H9 (cell line): ENCODE results near the gene LRFN3. TPM values are rescaled to one million over a fixed set of nuclear protein-coding genes. Genes with fewer than 3 reads are reported as not detected.

Source experiments
- DNase-seq: peaks from one replicate; pipeline ENCODE4 v3.0.0-alpha.2; 2017
- H2AFZ ChIP-seq: one replicate; pipeline ENCODE4 v1.6.1; 2013; ENCODE audit warnings: mild to moderate bottlenecking, low read length, control low read depth, moderate library complexity
- H2AK5ac ChIP-seq: 2 replicates; pipeline ENCODE4 v1.6.1; 2013; ENCODE audit warnings: low read length, control low read depth, mixed read lengths; ENCODE audit not compliant: insufficient read length
- H2BK120ac ChIP-seq: one replicate; pipeline ENCODE4 v1.6.1; 2013; ENCODE audit warnings: low read depth, mild to moderate bottlenecking, low read length, control low read depth, inconsistent platforms; ENCODE audit not compliant: poor library complexity, severe bottlenecking
- H2BK12ac ChIP-seq: 2 replicates; pipeline ENCODE4 v1.6.1; 2013; ENCODE audit warnings: low read length, control low read depth, mixed read lengths, low read depth; ENCODE audit not compliant: insufficient read length
- H2BK15ac ChIP-seq: 2 replicates; pipeline ENCODE4 v1.6.1; 2013; ENCODE audit warnings: low read depth, low read length, control low read depth
- H2BK20ac ChIP-seq: one replicate; pipeline ENCODE4 v1.6.1; 2013; ENCODE audit warnings: low read depth, mild to moderate bottlenecking, low read length, control low read depth, inconsistent platforms; ENCODE audit not compliant: poor library complexity, severe bottlenecking
- H2BK5ac ChIP-seq: 2 replicates; pipeline ENCODE4 v1.6.1; 2013; ENCODE audit warnings: low read length, control low read depth, mixed read lengths; ENCODE audit not compliant: insufficient read length
- H3K14ac ChIP-seq: 2 replicates; pipeline ENCODE4 v1.6.1; 2013; ENCODE audit warnings: low read length, control low read depth; ENCODE audit not compliant: insufficient read depth
- H3K18ac ChIP-seq: 2 replicates; pipeline ENCODE4 v1.6.1; 2013; ENCODE audit warnings: low read depth, mild to moderate bottlenecking, mixed read lengths, low read length, control low read depth; ENCODE audit not compliant: insufficient read length
- H3K23ac ChIP-seq: 2 replicates; pipeline ENCODE4 v1.6.1; 2013; ENCODE audit warnings: low read length, control low read depth, mixed read lengths, low read depth; ENCODE audit not compliant: insufficient read length
- H3K23me2 ChIP-seq: 2 replicates; pipeline ENCODE4 v1.6.1; 2013; ENCODE audit warnings: low read depth, mild to moderate bottlenecking, mixed read lengths, low read length, control low read depth; ENCODE audit not compliant: insufficient read length, poor library complexity, severe bottlenecking
- H3K27ac ChIP-seq: 2 replicates; pipeline ENCODE4 v1.5.1; 2013; ENCODE audit warnings: low read length, control low read depth, mixed read lengths, low read depth; ENCODE audit not compliant: insufficient read length
- H3K27me3 ChIP-seq: 2 replicates; pipeline ENCODE4 v1.6.1; 2013; ENCODE audit warnings: low read length, control low read depth, inconsistent platforms; ENCODE audit not compliant: insufficient read depth
- H3K4ac ChIP-seq: 2 replicates; pipeline ENCODE4 v1.6.1; 2013; ENCODE audit warnings: low read depth, mild to moderate bottlenecking, control low read depth, inconsistent platforms, low read length, moderate library complexity
- H3K4me1 ChIP-seq: 2 replicates; pipeline ENCODE4 v1.6.1; 2013; ENCODE audit warnings: low read length, control low read depth, inconsistent platforms; ENCODE audit not compliant: insufficient read depth
- H3K4me2 ChIP-seq: 2 replicates; pipeline ENCODE4 v1.6.1; 2013; ENCODE audit warnings: low read length, control low read depth, mixed read lengths; ENCODE audit not compliant: insufficient read length, insufficient read depth
- H3K56ac ChIP-seq: 2 replicates; pipeline ENCODE4 v1.6.1; 2013; ENCODE audit warnings: low read depth, mild to moderate bottlenecking, mixed read lengths, low read length, control low read depth; ENCODE audit not compliant: insufficient read length
- H3K79me1 ChIP-seq: 2 replicates; pipeline ENCODE4 v1.6.1; 2013; ENCODE audit warnings: low read depth, mild to moderate bottlenecking, moderate library complexity, low read length, control low read depth, inconsistent platforms; ENCODE audit not compliant: insufficient read depth, poor library complexity, severe bottlenecking
- H3K79me2 ChIP-seq: 2 replicates; pipeline ENCODE4 v1.6.1; 2013; ENCODE audit warnings: low read length, control low read depth, inconsistent platforms; ENCODE audit not compliant: insufficient read depth
- H3K9ac ChIP-seq: 2 replicates; pipeline ENCODE4 v1.6.1; 2013; ENCODE audit warnings: low read length, control low read depth, mixed read lengths; ENCODE audit not compliant: insufficient read length; ENCODE audit errors: extremely low read depth
- H3K9me3 ChIP-seq: one replicate; pipeline ENCODE4 v1.6.1; 2013; ENCODE audit warnings: low read depth, low read length, inconsistent platforms; ENCODE audit not compliant: control insufficient read depth
- H3T11ph ChIP-seq: one replicate; pipeline ENCODE4 v1.6.1; 2013; ENCODE audit warnings: mild to moderate bottlenecking, low read length, control low read depth, inconsistent platforms
- H4K20me1 ChIP-seq: one replicate; pipeline ENCODE4 v1.6.1; 2013; ENCODE audit not compliant: control insufficient read depth, insufficient read length, insufficient read depth
- H4K5ac ChIP-seq: 2 replicates; pipeline ENCODE4 v1.6.1; 2013; ENCODE audit warnings: low read depth, mild to moderate bottlenecking, mixed read lengths, low read length, control low read depth; ENCODE audit not compliant: insufficient read length
- H4K8ac ChIP-seq: replicated peaks from 2 replicates; pipeline ENCODE4 v1.6.1; 2013; ENCODE audit warnings: low read length, control low read depth, mixed read lengths, low read depth; ENCODE audit not compliant: insufficient read length
- H4K91ac ChIP-seq: 2 replicates; pipeline ENCODE4 v1.6.1; 2013; ENCODE audit warnings: low read depth, mild to moderate bottlenecking, moderate library complexity, mixed read lengths, low read length, control low read depth; ENCODE audit not compliant: insufficient read length
- H3K27ac Mint-ChIP-seq, 3 experiments: 2 replicates in 2 of 3; 3 replicates in 1 of 3; pipeline ENCODE4 v1.8.0; 2020 to 2021; ENCODE audit warnings: mixed read lengths in 3 of 3, mild to moderate bottlenecking in 1 of 3, moderate library complexity in 1 of 3
- H3K27me3 Mint-ChIP-seq: 2 replicates; pipeline ENCODE4 v1.8.0; 2021; ENCODE audit warnings: low read depth, mild to moderate bottlenecking, moderate library complexity, mixed read lengths
- H3K36me3 Mint-ChIP-seq, 3 experiments: 2 replicates in 2 of 3; 3 replicates in 1 of 3; pipeline ENCODE4 v1.8.0; 2020 to 2021; ENCODE audit warnings: low read depth in 3 of 3, mixed read lengths in 3 of 3; ENCODE audit not compliant: insufficient read depth in 1 of 3
- H3K4me1 Mint-ChIP-seq, 2 experiments: 2 replicates each; pipeline ENCODE4 v1.8.0; 2020; ENCODE audit warnings: mixed read lengths in 2 of 2
- H3K4me3 Mint-ChIP-seq, 2 experiments: 2 replicates in 1 of 2; 3 replicates in 1 of 2; pipeline ENCODE4 v1.8.0; 2020 to 2021; ENCODE audit warnings: mild to moderate bottlenecking in 2 of 2, mixed read lengths in 2 of 2, moderate library complexity in 1 of 2
- H3K9me3 Mint-ChIP-seq, 2 experiments: 2 replicates in 1 of 2; 3 replicates in 1 of 2; pipeline ENCODE4 v1.8.0; 2020; ENCODE audit warnings: mild to moderate bottlenecking in 2 of 2, mixed read lengths in 2 of 2, moderate library complexity in 1 of 2
- WGBS: extraction: QIAGEN DNeasy Blood & Tissue Kit; methylation state at CpG from one replicate; pipeline ENCODE4 v1.1.7; 2013; ENCODE audit warnings: missing lambda C conversion rate, low lambda C conversion rate, mixed read lengths; ENCODE audit not compliant: insufficient read length; ENCODE audit errors: extremely low coverage; 5-methylcytosine and 5-hydroxymethylcytosine counted together
- total RNA-seq: library from RNA; stranded (reverse); gene quantifications from 2 replicates; pipeline ENCODE4 v1.2.1, GENCODE V29; 2021
- TF ChIP-seq, protein P1 (sequence below): fragments of 200-600 bp; sonication (generic); conservative IDR thresholded peaks from 3 replicates; pipeline ENCODE4 v1.8.0; 2021; ENCODE audit warnings: antibody characterized with exemption, mild to moderate bottlenecking

Gene LRFN3
- total RNA-seq, 1 experiment from 2014 or later: 20.5 TPM

- no peak overlapping the region for H2BK15ac ChIP-seq
- DNase-seq: no peak
- WGBS: no CpG with 5 or more reads among the region's 3 CpGs
- no peak overlapping the region for H3K4ac ChIP-seq
- H2BK12ac ChIP-seq: no peak overlapping the region
- H3K14ac ChIP-seq: no peak overlapping the region
- no peak overlapping the region for H3K18ac ChIP-seq
- no peak overlapping the region for H2BK5ac ChIP-seq
- Mint-ChIP-seq H3K36me3 (no peaks in the 10 kb centered on the region), H3K9me3 (no peaks in the 10 kb centered on the region; a peak in 1 of 5 replicates), H3K4me1 (no peaks in the 10 kb centered on the region), H3K4me3 (no peak overlapping the region), H3K27ac (no peak overlapping the region), H3K27me3 (peaks cover 24% of the 10 kb centered on the region)
- H2BK20ac ChIP-seq: no peak overlapping the region
- H3K23ac ChIP-seq: no peak overlapping the region
- H3K27me3 ChIP-seq: no peaks in the 10 kb centered on the region
- H4K91ac ChIP-seq: no peak overlapping the region
- H3K79me1 ChIP-seq: no peaks in the 10 kb centered on the region
- no peak overlapping the region for H2BK120ac ChIP-seq
- H4K20me1 ChIP-seq: no peaks in the 10 kb centered on the region
- TF ChIP-seq, protein P1, sequence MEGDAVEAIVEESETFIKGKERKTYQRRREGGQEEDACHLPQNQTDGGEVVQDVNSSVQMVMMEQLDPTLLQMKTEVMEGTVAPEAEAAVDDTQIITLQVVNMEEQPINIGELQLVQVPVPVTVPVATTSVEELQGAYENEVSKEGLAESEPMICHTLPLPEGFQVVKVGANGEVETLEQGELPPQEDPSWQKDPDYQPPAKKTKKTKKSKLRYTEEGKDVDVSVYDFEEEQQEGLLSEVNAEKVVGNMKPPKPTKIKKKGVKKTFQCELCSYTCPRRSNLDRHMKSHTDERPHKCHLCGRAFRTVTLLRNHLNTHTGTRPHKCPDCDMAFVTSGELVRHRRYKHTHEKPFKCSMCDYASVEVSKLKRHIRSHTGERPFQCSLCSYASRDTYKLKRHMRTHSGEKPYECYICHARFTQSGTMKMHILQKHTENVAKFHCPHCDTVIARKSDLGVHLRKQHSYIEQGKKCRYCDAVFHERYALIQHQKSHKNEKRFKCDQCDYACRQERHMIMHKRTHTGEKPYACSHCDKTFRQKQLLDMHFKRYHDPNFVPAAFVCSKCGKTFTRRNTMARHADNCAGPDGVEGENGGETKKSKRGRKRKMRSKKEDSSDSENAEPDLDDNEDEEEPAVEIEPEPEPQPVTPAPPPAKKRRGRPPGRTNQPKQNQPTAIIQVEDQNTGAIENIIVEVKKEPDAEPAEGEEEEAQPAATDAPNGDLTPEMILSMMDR: no peak
- H3K9me3 ChIP-seq: no peaks in the 10 kb centered on the region
- H2AFZ ChIP-seq: no peak overlapping the region
- H3K79me2 ChIP-seq: no peaks in the 10 kb centered on the region
- H2AK5ac ChIP-seq: no peak overlapping the region
- no peak overlapping the region for H3K27ac ChIP-seq
- H3K9ac ChIP-seq: no peak overlapping the region
- H3K4me2 ChIP-seq: no peak overlapping the region
- H3K23me2 ChIP-seq: no peaks in the 10 kb centered on the region
- H3K56ac ChIP-seq: no peak overlapping the region
- no peak overlapping the region for H4K8ac ChIP-seq
- H3K4me1 ChIP-seq: no peaks in the 10 kb centered on the region
- H3T11ph ChIP-seq: no peak overlapping the region
- H4K5ac ChIP-seq: no peak overlapping the region
Measured at GRCh38 chr19:35966771-35967170, 30.6 kb downstream of the LRFN3 start.
